ENCODE results near the gene CDK5R2. TPM values are rescaled to one million over a fixed set of nuclear protein-coding genes. Genes with fewer than 3 reads are reported as not detected.

CDK5R2 gene
- total and polyA plus RNA-seq, 2 of the 13 experiments (the other 11 are each of a cell fraction or from before 2014, with no cell fraction given), result not detected

DNA sequence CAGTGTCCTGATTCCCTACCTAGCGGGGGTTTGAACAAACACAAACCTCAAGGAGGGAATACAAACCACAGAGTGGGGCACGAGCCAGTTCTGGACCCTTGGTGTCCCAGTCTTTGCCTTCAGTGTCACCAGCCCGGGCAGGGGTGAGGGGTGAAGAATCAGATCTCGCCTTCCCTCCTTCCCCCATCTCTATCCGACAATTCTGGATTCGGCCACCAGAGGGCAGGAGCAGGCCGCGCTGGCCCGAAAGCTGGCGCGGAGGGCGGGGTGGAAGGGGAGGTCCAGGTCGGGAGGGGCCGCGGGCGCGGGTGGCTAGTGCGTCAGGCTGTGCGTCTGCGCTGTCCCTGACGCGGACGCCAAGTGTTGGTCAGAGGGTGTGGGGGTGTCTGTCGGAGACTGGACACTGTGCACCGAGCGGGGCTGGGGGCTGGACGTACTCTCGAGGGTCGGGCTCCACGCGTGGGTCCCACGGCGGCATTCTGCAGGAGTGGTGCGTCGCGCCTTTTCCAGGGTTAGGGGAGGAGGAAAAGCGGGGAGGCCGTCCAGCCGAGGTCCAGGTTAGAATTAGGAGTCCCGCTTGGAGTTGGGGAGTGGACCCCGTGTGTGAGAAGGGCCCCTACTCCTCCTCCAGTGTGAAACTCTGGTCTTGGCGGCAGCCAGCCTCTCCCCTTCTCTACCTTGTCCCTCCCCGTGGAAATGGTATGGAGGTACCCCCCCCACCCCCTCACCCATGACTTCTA, 36.7 kb downstream of the CDK5R2 start (continued):
- TF ChIP-seq, protein P1, sequence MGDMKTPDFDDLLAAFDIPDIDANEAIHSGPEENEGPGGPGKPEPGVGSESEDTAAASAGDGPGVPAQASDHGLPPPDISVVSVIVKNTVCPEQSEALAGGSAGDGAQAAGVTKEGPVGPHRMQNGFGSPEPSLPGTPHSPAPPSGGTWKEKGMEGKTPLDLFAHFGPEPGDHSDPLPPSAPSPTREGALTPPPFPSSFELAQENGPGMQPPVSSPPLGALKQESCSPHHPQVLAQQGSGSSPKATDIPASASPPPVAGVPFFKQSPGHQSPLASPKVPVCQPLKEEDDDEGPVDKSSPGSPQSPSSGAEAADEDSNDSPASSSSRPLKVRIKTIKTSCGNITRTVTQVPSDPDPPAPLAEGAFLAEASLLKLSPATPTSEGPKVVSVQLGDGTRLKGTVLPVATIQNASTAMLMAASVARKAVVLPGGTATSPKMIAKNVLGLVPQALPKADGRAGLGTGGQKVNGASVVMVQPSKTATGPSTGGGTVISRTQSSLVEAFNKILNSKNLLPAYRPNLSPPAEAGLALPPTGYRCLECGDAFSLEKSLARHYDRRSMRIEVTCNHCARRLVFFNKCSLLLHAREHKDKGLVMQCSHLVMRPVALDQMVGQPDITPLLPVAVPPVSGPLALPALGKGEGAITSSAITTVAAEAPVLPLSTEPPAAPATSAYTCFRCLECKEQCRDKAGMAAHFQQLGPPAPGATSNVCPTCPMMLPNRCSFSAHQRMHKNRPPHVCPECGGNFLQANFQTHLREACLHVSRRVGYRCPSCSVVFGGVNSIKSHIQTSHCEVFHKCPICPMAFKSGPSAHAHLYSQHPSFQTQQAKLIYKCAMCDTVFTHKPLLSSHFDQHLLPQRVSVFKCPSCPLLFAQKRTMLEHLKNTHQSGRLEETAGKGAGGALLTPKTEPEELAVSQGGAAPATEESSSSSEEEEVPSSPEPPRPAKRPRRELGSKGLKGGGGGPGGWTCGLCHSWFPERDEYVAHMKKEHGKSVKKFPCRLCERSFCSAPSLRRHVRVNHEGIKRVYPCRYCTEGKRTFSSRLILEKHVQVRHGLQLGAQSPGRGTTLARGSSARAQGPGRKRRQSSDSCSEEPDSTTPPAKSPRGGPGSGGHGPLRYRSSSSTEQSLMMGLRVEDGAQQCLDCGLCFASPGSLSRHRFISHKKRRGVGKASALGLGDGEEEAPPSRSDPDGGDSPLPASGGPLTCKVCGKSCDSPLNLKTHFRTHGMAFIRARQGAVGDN (CRISPR knock-in tag; IDR thresholded peaks at IDR 0.05), result peak; percentile 71
- TF ChIP-seq ZNF343 (CRISPR knock-in tag; IDR thresholded peaks at IDR 0.05), result 0 out of 2 replicates have a peak, but pooled peaks have one; percentile 34
- no peak for TF ChIP-seq SRF (IDR thresholded peaks at IDR 0.05; ENCODE audit: low read depth, low read length)
- TF ChIP-seq ZNF768 (CRISPR knock-in tag; IDR thresholded peaks at IDR 0.05), result peak; percentile 64; the same call in 1 of the 2 replicates
- TF ChIP-seq ZNF839 (CRISPR knock-in tag; IDR thresholded peaks at IDR 0.05; ENCODE audit: borderline replicate concordance), result no peak
- no peak for TF ChIP-seq ZNF33B (CRISPR knock-in tag; IDR thresholded peaks at IDR 0.05)
- TF ChIP-seq, protein P2, sequence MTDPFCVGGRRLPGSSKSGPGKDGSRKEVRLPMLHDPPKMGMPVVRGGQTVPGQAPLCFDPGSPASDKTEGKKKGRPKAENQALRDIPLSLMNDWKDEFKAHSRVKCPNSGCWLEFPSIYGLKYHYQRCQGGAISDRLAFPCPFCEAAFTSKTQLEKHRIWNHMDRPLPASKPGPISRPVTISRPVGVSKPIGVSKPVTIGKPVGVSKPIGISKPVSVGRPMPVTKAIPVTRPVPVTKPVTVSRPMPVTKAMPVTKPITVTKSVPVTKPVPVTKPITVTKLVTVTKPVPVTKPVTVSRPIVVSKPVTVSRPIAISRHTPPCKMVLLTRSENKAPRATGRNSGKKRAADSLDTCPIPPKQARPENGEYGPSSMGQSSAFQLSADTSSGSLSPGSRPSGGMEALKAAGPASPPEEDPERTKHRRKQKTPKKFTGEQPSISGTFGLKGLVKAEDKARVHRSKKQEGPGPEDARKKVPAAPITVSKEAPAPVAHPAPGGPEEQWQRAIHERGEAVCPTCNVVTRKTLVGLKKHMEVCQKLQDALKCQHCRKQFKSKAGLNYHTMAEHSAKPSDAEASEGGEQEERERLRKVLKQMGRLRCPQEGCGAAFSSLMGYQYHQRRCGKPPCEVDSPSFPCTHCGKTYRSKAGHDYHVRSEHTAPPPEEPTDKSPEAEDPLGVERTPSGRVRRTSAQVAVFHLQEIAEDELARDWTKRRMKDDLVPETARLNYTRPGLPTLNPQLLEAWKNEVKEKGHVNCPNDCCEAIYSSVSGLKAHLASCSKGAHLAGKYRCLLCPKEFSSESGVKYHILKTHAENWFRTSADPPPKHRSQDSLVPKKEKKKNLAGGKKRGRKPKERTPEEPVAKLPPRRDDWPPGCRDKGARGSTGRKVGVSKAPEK (CRISPR knock-in tag; IDR thresholded peaks at IDR 0.05; ENCODE audit: borderline replicate concordance), result peak; percentile 83
- TF ChIP-seq, protein P3, sequence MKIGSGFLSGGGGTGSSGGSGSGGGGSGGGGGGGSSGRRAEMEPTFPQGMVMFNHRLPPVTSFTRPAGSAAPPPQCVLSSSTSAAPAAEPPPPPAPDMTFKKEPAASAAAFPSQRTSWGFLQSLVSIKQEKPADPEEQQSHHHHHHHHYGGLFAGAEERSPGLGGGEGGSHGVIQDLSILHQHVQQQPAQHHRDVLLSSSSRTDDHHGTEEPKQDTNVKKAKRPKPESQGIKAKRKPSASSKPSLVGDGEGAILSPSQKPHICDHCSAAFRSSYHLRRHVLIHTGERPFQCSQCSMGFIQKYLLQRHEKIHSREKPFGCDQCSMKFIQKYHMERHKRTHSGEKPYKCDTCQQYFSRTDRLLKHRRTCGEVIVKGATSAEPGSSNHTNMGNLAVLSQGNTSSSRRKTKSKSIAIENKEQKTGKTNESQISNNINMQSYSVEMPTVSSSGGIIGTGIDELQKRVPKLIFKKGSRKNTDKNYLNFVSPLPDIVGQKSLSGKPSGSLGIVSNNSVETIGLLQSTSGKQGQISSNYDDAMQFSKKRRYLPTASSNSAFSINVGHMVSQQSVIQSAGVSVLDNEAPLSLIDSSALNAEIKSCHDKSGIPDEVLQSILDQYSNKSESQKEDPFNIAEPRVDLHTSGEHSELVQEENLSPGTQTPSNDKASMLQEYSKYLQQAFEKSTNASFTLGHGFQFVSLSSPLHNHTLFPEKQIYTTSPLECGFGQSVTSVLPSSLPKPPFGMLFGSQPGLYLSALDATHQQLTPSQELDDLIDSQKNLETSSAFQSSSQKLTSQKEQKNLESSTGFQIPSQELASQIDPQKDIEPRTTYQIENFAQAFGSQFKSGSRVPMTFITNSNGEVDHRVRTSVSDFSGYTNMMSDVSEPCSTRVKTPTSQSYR (CRISPR knock-in tag; IDR thresholded peaks at IDR 0.05; ENCODE audit: borderline replicate concordance), result peak; percentile 45; the same call in 1 of the 2 replicates
- TF ChIP-seq, protein P4, sequence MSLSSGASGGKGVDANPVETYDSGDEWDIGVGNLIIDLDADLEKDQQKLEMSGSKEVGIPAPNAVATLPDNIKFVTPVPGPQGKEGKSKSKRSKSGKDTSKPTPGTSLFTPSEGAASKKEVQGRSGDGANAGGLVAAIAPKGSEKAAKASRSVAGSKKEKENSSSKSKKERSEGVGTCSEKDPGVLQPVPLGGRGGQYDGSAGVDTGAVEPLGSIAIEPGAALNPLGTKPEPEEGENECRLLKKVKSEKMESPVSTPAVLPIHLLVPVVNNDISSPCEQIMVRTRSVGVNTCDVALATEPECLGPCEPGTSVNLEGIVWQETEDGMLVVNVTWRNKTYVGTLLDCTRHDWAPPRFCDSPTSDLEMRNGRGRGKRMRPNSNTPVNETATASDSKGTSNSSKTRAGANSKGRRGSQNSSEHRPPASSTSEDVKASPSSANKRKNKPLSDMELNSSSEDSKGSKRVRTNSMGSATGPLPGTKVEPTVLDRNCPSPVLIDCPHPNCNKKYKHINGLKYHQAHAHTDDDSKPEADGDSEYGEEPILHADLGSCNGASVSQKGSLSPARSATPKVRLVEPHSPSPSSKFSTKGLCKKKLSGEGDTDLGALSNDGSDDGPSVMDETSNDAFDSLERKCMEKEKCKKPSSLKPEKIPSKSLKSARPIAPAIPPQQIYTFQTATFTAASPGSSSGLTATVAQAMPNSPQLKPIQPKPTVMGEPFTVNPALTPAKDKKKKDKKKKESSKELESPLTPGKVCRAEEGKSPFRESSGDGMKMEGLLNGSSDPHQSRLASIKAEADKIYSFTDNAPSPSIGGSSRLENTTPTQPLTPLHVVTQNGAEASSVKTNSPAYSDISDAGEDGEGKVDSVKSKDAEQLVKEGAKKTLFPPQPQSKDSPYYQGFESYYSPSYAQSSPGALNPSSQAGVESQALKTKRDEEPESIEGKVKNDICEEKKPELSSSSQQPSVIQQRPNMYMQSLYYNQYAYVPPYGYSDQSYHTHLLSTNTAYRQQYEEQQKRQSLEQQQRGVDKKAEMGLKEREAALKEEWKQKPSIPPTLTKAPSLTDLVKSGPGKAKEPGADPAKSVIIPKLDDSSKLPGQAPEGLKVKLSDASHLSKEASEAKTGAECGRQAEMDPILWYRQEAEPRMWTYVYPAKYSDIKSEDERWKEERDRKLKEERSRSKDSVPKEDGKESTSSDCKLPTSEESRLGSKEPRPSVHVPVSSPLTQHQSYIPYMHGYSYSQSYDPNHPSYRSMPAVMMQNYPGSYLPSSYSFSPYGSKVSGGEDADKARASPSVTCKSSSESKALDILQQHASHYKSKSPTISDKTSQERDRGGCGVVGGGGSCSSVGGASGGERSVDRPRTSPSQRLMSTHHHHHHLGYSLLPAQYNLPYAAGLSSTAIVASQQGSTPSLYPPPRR (CRISPR knock-in tag; IDR thresholded peaks at IDR 0.05; ENCODE audit: borderline replicate concordance), result no peak
- peak; percentile 70 for TF ChIP-seq GABPB1 (CRISPR knock-in tag; IDR thresholded peaks at IDR 0.05)
- no peak for TF ChIP-seq PLRG1 (conservative IDR thresholded peaks at IDR 0.05)
- peak; percentile 52 for TF ChIP-seq FOXA3 (CRISPR knock-in tag; IDR thresholded peaks at IDR 0.05)
- TF ChIP-seq SETDB1 (CRISPR knock-in tag; IDR thresholded peaks at IDR 0.05; ENCODE audit: borderline replicate concordance), result no peak
